HG02588 (cell line): ENCODE results near the gene TBCA.

Source experiments
- ATAC-seq: cut with Tn5 transposase; IDR thresholded peaks from one replicate; pipeline ENCODE4 v1.9.1; 2021; ENCODE audit warnings: mild to moderate bottlenecking, moderate library complexity; ENCODE audit not compliant: unreplicated experiment

TBCA gene

GRCh38 chr5:77775790-77776553, at the start of gene TBCA:
Gene TBCA, minus strand, starts transcription at chr5:77776339. Its CDS starts 82 bp downstream, at chr5:77776257.
- peak; percentile 94 for ATAC-seq

- no peak for ATAC-seq
Observed at GRCh38 chr5:77824981-77825380, 48.8 kb upstream of the TBCA start.

GRCh38 chr5:77816686-77817085, 40.5 kb upstream of the TBCA start:
- ATAC-seq: no peak

- ATAC-seq: no peak
Observed at GRCh38 chr5:77812926-77813589, 36.9 kb upstream of the TBCA start.

DNA sequence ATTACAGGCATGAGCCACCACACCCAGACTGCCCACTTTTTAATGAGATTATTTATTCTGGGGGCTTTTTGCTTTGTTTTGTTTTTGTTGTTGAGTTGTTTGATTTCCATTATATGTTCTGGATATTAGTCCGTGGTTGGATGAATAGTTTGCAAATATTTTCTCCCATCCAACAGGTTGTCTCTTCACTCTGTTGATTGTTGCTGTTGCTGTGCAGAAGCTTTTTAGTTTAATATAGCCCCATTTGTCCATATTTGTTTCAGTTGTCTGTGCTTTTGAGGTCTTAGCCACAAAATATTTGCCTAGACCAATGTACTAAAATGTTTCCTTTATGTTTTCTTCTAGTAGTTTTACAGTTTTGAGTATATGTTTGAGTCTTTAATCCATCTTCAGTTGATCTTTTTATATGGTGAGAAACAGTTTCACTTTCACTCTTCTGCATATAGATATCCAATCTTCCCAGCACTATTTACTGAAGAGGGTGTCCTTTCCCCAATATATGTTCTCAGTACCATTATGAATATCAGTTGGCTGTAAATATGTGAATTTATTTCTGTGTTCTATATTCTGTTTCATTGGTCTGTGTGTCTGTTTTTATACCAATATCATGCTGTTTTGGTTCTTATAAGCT, 30.2 kb upstream of the TBCA start:
- no peak for ATAC-seq

GRCh38 chr5:77798456-77798855, 22.3 kb upstream of the TBCA start:
- ATAC-seq: no peak

DNA sequence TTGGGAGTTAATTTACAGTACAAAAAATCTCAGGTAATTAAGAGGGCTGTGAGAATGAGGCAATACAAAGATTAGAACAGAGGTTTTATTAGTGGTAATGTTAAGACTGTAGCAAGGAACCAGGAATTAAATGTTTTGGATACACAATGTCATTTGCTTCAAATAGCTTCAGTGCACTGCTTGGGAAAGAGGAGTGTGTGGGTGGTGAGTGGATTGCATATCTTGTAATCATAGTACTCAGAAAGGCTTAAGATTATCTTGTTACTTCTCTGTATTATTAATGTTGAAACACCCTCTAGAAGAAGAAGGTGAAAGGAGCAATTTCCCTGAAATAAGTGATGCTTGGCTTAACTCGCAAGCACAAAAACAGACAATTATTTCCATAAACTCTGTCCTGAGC, 21.0 kb upstream of the TBCA start:
- ATAC-seq: no peak

GRCh38 chr5:77795846-77796245, 19.7 kb upstream of the TBCA start:
- no peak for ATAC-seq

GRCh38 chr5:77795268-77795667, 19.1 kb upstream of the TBCA start:
- ATAC-seq: no peak

DNA sequence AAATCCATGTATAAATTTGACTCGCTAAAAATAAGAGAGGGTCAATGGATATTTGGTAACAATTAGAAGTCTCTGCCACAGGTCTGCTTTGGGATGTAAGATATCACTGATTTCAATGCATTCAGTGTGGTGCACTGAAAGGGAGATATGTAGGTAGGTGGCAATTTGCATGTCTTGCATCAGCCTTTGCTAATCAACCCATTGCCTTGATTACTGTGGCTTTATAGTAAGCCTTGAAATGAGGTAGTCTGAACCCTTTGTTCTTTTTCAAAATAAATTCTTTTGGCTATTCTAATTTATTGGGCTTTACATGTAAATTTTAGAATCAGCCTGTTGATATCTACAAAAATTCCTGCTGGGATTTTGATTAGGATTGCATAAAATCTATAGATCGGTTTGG, 15.8 kb upstream of the TBCA start:
- no peak for ATAC-seq

GRCh38 chr5:77791356-77791755, 15.2 kb upstream of the TBCA start:
- ATAC-seq: no peak

DNA sequence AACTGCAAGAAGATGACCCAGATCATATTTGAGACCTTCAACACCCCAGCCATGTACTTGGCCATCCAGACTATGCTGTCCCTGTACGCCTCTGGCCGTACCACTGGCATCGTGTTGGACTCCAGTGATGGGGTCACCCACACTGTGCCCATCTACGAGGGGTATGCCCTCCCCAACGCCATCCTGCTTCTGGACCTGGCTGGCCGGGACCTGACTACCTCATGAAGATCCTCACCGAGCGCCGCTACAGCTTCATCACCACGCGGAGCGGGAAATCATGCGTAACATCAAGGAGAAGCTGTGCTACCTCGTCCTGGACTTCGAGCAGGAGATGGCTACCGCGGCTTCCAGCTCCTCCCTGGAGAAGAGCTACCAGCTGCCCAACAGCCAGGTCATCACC, 9.1 kb upstream of the TBCA start:
- no peak for ATAC-seq

DNA sequence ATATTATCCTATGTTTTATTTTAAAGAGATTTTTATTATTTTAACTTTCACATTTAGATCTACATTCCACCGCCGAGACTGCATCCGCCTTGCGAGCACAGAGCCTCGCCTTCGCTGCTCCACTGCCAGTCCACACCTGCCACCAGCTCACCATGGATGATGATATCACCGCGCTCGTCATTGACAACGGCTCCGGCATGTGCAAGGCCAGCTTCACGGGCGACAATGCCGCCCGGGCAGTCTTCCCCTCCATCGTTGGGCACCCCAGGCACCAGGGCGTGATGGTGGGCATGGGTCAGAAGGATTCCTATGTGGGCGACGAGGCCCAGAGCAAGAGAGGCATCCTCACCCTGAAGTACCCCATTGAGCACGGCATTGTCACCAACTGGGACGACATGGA, 8.6 kb upstream of the TBCA start:
- no peak for ATAC-seq

- no peak for ATAC-seq
Observed at GRCh38 chr5:77781076-77781475, 4.9 kb upstream of the TBCA start.

- ATAC-seq: no peak
Observed at GRCh38 chr5:77778881-77779438, 2.8 kb upstream of the TBCA start.

DNA sequence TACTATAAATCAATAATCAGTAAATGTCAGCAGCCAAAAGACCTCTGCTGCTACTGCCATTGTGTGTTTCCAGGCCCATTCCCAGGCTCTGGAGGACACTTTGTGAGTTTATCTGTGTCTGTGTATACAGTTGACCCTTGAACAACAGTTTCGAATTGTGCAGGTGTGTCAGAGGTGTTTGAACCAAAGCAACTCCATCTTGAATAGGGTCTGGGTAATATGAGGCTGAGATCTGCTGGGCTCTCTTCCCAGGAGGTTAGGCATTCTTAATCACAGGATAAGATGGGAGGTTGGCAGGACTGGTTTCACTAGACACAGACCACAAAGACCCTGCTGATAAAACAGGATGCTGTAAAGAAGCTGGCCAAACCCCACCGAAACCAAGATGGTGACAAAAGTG, 2.3 kb upstream of the TBCA start:
- ATAC-seq: no peak

DNA sequence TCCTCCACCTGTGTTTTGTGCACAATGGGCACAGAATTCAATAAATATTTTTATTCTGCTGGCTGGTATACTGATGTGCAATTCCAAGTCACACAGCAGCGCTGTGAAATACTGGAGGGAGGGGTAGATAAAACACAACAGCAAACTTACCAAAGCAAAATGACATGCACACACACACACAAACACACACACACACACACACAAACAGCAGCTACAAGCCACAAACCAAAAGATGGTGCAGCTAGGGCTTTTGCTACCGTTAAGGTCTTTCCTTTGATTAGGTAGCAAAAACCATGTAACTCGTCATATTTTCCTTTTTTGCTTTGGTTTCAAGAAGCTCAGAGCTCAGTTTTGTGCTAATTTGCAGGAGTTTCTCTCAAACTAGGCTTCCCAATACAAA, 1.8 kb upstream of the TBCA start:
- no peak for ATAC-seq

GRCh38 chr5:77777281-77777892, 1.2 kb upstream of the TBCA start:
- ATAC-seq: no peak

GRCh38 chr5:77776554-77777206, 541 bp upstream of the TBCA start:
- no peak for ATAC-seq

- ATAC-seq: peak; percentile 13
Observed at GRCh38 chr5:77774981-77775789, 954 bp downstream of the TBCA start.
